Measurements from ENCODE around the gene MGRN1. TPM values are rescaled to one million over a fixed set of nuclear protein-coding genes. Genes with fewer than 3 reads are reported as not detected.

Gene MGRN1
- total and polyA plus RNA-seq, 9 donors = 21.5 to 94.2 (median 61.1) TPM

GRCh38 chr16:4679850-4680636 lies 55.4 kb downstream of the MGRN1 start:
- Histone ChIP-seq H3K27ac (peak overlapping the region; percentile 30 to 75), H3K4me1 (ENCODE audit: insufficient read depth) (peaks cover 5% of the 10 kb centered on the region), H3K9me3 (no peaks in the 10 kb centered on the region), H3K27me3 (no peaks in the 10 kb centered on the region), H3K4me3 (peak overlapping the region; percentile 31), H3K36me3 (no peaks in the 10 kb centered on the region)
- TF ChIP-seq EP300 (IDR thresholded peaks at IDR 0.05) (no peak), POLR2A (IDR thresholded peaks at IDR 0.05) (no peak), CTCF (IDR thresholded peaks at IDR 0.05) (no peak)
- WGBS, 3 donors = 27 to 66% (median 39%) methylated on average over 47 of the region's 47 CpGs
- intact Hi-C loops (cut with DNase I) = no loop called here
- DNase-seq = peak; percentile 81 to 92 (median 87)

- H3K4me3 ChIP-seq = peak overlapping the region; percentile 31
- intact Hi-C loops (cut with DNase I) = no loop called here
Observed at GRCh38 chr16:4680673-4681470, 56.2 kb downstream of the MGRN1 start.

GRCh38 chr16:4681471-4682083 lies 57.0 kb downstream of the MGRN1 start:
- H3K27me3 ChIP-seq = no peaks in the 10 kb centered on the region
- H3K27ac ChIP-seq = peak overlapping the region in 1 of 2 donors; percentile 75
- H3K4me3 ChIP-seq = no peak overlapping the region
- peaks cover 5% of the 10 kb centered on the region for H3K4me1 ChIP-seq (ENCODE audit: insufficient read depth)
- DNase-seq = peak in 3 of 5 donors; percentile 47 to 63 (median 47)
- TF ChIP-seq POLR2A (IDR thresholded peaks at IDR 0.05) = no peak
- no peak for TF ChIP-seq CTCF (IDR thresholded peaks at IDR 0.05)
- no peak for TF ChIP-seq EP300 (IDR thresholded peaks at IDR 0.05)
- no peaks in the 10 kb centered on the region for H3K9me3 ChIP-seq
- intact Hi-C loops (cut with DNase I) = no loop called here
- 89 to 91% (median 91%) methylated on average over 39 of the region's 39 CpGs for WGBS, 3 donors
- H3K36me3 ChIP-seq = no peaks in the 10 kb centered on the region

More at GRCh38 chr16:4680673-4681470, 56.2 kb downstream of the MGRN1 start:
- H3K4me1 ChIP-seq (ENCODE audit: insufficient read depth) = peaks cover 5% of the 10 kb centered on the region
- 65 to 88% (median 78%) methylated on average over 26 of the region's 26 CpGs for WGBS, 3 donors
- H3K36me3 ChIP-seq = no peaks in the 10 kb centered on the region
- H3K27me3 ChIP-seq = no peaks in the 10 kb centered on the region
- peak in 3 of 5 donors; percentile 47 to 52 (median 52) for DNase-seq
- H3K27ac ChIP-seq = peak overlapping the region; percentile 30 to 75
- TF ChIP-seq CTCF (IDR thresholded peaks at IDR 0.05) (no peak), POLR2A (IDR thresholded peaks at IDR 0.05) (no peak), EP300 (IDR thresholded peaks at IDR 0.05) (no peak)
- no peaks in the 10 kb centered on the region for H3K9me3 ChIP-seq

- H3K36me3 ChIP-seq = no peaks in the 10 kb centered on the region
- H3K27ac ChIP-seq = no peak overlapping the region
- TF ChIP-seq POLR2A (IDR thresholded peaks at IDR 0.05) = no peak
- no peak for TF ChIP-seq EP300 (IDR thresholded peaks at IDR 0.05)
- TF ChIP-seq CTCF (IDR thresholded peaks at IDR 0.05) = no peak
- intact Hi-C loops (cut with DNase I) = no loop called here
- no peak overlapping the region for H3K4me3 ChIP-seq
- peak in 1 of 5 donors; percentile 37 for DNase-seq
- 78 to 85% (median 81%) methylated on average over 23 to 26 of the region's 26 CpGs for WGBS, 3 donors
- peaks cover 4% of the 10 kb centered on the region for H3K4me1 ChIP-seq (ENCODE audit: insufficient read depth)
- H3K27me3 ChIP-seq = no peaks in the 10 kb centered on the region
- H3K9me3 ChIP-seq = no peaks in the 10 kb centered on the region
Observed at GRCh38 chr16:4682084-4682591, 57.5 kb downstream of the MGRN1 start.

Measured in ovary (tissue), 9 donors.